GM19468 (cell line): ENCODE data around the gene DUSP1.
"Not testable (repeated sequence)": the region's sequence is repeated elsewhere in the genome, so short reads cannot be mapped to it uniquely, and the experiment has no call there.

ENCODE experiments used
- ATAC-seq: cut with Tn5 transposase; IDR thresholded peaks from one replicate; pipeline ENCODE4 v1.9.1; 2021; ENCODE audit warnings: mild to moderate bottlenecking, moderate library complexity, moderate number of reproducible peaks; ENCODE audit not compliant: unreplicated experiment; ENCODE audit errors: extremely low read depth

DUSP1 gene, protein sequence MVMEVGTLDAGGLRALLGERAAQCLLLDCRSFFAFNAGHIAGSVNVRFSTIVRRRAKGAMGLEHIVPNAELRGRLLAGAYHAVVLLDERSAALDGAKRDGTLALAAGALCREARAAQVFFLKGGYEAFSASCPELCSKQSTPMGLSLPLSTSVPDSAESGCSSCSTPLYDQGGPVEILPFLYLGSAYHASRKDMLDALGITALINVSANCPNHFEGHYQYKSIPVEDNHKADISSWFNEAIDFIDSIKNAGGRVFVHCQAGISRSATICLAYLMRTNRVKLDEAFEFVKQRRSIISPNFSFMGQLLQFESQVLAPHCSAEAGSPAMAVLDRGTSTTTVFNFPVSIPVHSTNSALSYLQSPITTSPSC

DNA sequence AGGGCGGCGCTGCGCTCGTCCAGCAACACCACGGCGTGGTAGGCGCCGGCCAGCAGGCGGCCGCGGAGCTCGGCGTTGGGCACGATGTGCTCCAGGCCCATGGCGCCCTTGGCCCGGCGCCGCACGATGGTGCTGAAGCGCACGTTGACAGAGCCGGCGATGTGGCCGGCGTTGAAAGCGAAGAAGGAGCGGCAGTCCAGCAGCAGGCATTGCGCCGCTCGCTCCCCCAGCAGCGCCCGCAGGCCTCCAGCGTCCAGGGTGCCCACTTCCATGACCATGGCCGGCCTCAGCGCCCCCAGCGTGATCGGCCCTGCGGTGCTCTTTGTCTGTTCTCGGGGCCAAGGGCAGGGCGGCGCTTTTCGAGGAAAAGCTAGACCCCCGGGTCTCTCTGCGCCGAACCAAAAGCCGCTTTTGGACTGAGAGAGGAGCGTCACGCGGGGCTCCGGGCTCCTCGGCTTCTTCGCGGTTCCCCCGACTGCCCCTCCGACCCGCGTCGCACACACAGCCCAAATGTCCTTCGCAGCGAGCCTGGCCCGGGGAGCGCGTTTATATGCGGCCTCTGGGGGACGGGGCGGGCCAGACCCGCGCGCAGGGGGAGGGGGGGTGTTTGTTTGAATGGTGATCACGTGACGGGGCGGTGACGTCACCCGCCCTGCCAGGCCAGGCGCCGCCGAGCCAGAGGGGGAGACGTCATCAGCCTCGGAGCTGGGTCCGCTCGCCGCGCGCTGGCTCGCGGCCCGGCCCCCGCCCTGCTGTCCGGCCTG is at the start of gene DUSP1:
Gene DUSP1, minus strand, starts transcription at position 521 of the 764 bp plus-strand sequence. Its CDS starts 243 bp downstream, at position 278.
- ATAC-seq = peak; percentile 48

- no peak for ATAC-seq
These were observed 49.2 kb upstream of the DUSP1 start for GRCh38 chr5:172820046-172820767.

GRCh38 chr5:172819569-172819968 is 48.6 kb upstream of the DUSP1 start:
- ATAC-seq = no peak

DNA sequence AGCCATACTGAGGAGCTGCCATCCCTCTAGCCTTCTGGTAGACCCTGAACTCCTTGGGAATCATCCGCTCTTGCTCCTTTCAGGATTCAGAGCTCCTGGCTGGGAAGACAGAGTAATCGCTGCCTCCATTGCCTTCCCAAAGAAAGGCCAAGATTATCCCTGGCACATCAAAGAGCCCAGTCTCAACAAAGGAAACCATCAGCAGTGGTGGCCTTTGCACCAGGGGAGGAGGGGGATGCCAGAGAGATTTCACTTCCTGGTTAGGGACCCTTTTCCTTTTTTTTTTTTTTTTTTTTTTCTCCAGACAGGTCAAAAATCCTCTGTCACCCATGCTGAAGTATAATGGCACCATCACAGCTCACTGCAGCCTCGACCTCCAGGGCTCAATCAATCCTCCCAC is 47.1 kb upstream of the DUSP1 start:
- ATAC-seq = no peak

DNA sequence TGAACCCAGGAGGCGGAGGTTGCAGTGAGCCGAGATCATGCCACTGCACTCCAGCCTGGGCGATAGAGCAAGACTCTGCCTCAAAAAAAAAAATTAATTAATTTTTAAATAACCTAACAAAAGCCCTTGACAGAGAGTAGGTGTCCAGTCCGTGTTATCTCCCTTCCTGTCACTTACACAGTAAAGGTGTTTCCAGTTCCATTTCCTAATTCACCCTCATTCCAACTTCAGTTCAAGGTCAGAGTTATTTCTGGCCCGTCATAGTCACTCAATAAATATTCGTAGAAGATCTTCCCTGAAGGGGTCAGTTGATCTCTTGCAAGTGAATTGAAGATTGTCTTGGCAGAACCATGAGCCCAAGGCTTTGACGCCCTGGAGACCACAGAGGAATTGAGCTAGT is 46.7 kb upstream of the DUSP1 start:
- no peak for ATAC-seq

GRCh38 chr5:172816925-172817562 is 46.0 kb upstream of the DUSP1 start:
- no peak for ATAC-seq

DNA sequence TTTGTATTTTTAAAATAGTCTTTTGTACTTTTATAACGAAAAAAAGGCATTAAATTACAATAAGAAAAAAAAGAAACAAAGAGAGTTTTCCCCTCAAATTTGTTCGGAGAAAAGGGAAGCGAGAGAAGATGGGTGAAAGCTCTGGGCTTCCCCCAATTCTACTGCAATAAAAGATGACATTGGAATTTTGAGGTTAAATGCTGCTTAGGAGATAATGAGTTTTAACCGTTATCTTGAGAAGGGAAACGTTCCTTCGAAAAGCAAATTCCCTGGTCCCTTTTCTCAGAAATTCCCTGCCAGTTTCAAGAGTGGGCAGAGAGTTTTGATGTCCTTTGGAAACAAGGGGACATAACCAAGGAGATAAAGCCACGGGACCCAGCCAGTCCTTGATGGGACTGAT is 44.6 kb upstream of the DUSP1 start:
- no peak for ATAC-seq

DNA sequence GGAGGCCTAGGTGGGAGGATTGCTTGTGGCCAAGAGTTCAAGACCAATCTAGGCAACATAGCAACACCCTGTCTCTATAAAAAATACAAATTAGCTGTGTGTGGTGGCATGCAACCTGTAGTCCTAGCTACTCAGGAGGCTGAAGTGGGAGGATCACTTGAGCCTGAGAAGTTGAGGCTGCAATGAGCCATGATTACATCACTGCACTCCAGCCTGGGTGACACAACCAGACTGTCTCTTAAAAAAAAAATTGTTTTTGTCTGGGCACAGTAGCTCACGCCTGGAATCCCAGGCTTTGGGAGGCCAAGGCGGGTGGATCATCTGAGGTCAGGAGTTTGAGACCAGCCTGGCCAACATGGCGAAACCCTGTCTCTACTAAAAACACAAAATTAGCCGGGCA is 40.0 kb upstream of the DUSP1 start:
- ATAC-seq = not testable (repeated sequence)

DNA sequence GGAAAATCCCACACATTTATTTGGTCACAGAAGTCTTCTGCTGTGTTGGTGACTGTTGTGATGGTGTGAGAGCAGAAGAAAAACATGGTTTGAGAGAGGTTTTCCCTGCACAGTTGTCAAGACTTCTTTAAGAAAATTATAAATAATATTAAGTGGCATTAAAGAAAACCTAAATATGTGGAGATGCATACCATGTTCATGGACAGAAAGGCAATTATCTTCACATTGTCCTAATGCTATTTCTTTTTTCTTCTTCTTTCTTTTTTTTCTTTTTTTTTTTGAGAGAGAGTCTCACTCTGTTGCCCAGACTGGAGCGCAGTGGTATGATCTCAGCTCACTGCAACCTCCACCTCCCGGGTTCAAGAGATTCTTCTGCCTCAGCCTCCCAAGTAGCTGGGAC is 38.8 kb upstream of the DUSP1 start:
- no peak for ATAC-seq

DNA sequence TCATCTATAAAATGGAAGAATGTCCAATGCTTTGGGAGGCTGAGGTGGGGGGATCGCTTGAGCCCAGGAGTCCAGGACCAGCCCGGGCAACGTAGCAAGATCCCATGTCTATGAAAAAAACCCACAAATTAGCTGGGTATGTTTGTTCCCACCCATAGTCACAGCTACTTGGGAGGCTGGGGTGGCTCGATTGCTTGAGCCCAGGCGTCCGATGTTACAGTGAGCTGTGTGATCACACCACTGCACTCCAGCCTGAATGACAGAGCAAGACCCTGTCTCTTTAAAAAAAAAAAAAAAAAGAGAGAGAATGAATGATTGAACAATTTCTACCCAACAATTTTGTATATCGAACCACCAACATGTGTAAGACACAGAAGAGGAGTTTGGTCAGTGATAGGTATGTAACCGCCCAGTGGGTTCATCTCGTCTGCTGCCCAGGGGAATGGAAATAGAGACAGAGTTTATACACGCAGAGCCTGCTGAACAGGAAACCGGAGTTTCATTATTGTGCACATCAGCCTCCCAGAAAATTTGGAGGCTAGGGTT is 36.8 kb upstream of the DUSP1 start:
- ATAC-seq = no peak

DNA sequence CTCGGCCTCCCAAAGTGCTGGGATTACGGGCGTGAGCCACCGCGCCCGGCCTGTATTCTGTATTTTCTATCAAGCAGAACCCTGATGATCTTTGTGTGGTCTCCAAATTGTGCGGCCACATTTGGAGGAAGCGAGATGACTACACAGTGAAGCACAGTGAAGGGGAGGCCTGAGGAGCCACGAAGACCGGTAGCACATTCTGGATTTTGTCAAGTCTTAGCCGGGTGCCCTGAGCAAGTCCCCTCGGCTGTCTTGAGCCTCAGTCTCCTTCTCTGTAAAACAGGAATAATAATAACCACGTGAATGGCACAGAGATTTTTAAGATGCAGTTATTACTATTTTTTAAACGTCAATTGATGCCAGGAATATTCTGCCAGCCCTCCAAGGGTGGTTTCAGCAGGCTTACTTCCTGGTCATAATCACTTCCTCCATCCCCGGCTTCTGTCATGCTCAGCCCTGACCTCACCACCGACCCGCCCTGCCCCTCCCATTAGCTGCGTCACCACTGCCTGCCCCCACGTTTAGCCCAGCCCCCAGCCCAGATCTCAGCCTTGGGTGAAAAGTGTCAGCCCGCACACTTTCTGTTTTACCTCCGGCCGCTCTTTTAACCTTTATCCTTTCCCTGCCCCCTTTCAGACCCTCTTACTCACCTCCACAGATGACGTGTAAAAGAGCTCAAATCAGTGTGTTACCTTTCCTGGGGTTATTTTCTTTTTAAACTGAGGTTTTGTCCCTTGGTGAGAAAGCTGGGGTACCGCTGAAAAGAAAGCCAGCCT is 36.1 kb upstream of the DUSP1 start:
- peak; percentile 63 for ATAC-seq

DNA sequence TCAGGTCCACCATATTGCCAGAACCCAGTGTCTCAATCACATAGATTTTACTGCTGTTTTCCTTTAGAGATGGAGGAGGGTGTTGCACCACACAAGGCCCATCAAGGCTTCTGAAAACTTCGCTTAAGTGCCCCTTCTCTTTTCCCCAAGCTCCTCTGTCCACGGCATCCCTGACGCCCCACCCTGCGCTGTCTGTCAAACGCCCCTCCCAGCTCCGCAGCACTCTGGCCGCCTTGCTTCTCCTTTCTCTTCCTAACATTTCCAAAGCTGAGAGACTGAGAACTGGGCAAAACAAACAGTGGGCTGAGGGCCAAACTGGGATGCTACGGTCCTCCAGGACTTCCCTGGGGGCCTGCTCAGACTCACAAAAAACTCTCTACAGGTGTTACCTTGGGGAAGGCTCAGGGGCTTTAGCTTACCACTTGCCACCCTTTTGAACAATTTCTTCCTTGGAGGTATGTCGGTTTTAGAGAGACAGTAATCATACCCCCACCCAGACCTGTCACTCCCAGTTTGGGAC is 34.8 kb upstream of the DUSP1 start:
- ATAC-seq = no peak

DNA sequence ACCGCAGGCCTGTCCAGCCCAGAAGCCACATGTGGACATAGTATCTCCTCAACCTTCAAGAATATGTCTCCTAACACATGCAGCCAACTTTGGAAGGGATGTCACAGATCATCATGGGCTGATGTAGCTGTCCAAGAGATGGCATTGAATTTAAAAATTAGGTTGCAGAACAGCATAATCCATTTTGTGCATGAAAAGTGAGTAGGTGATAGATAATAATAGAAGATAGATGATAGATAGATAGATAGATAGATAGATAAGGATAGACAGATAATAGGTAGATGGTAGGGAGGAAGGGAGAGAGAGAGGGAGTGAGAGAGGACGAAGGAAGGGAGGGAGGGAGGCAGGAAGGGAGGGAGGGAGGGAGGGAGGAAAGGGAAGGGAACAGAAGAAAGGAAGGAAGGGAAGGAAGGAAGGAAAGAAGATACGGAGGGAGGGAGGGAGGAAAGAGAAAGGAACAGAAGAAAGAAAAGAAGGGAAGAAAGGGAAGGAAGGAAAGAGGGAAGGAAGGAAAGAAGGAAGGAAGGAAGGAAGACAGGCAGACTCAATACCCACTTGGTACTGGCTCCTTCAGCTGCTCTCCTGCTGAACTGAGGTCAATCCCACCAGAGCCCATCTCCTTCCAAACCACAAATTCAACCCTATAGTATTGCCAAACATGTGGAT is 34.2 kb upstream of the DUSP1 start:
- no peak for ATAC-seq

GRCh38 chr5:172802567-172803176 is 31.7 kb upstream of the DUSP1 start:
- ATAC-seq = no peak

- no peak for ATAC-seq
These were observed 31.1 kb upstream of the DUSP1 start for GRCh38 chr5:172802112-172802511.

DNA sequence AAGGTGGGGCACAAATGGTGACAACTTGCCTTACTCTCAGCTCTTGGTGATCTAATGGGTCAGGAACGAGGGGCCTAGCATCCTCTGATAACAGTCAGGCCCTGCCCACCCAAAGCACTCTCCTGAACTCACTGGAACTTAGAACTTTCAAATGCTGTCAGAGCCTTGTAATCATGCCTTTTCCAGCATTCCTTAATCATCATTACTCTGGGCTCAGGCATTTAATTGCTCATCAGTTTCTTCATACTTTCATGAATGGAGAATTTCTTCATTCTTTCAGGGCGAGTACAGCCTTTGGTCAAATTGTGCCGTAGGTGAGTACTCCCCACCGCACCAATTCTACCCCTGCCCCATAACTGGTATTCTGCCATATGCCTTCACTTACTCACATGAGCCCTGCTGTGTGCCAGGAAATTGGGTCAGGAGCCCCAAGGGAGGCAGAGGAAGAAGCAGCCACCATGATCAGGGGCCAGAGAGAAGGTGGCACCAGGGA is 30.2 kb upstream of the DUSP1 start:
- no peak for ATAC-seq

DNA sequence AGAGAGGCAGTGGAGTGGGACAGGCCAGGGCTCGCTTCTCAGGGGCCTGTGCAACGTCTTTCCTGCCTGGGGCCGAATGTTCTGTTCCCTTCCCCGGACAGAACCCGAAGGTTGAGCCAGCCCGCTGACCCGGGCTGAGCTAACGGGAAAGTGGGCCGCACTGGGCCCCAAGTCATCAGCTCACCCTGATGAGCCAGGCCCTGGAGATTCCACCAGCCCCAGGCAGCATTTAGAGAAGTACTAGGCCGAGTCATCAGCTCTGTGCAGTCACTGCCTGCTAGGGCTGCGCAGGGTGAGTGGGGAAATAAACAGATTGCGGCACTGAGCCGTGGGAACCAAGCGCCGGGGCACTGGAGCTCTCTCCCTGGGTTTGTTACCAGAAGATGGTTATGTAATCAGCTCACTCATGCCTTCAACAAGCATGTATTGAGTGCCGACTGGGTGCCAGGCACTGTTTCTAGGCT is 29.1 kb upstream of the DUSP1 start:
- ATAC-seq = no peak

DNA sequence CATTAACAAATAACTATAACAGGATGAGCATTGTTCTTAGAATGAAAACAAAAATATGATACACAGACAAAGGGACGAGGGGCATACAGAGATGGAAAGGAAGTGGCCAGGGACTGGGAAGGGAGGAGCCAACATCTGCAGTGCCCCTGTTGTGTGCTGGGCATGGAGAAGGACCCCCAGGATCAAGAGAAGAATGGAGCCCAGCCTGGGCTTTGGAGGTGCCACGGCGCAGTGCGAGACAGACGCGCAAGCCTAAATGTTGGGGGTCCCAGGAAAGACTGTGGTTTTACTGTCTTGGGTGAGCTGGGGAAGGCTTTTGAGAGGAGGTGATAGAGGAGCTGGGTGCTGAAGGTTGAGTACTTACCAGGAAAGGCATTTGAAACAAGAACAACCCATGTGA is 28.4 kb upstream of the DUSP1 start:
- no peak for ATAC-seq
